ENCODE data around the gene ARPP21.

The ARPP21 gene

GRCh38 chr3:35707904-35708303 is 68.6 kb downstream of the ARPP21 start:
- no peak for DNase-seq (ENCODE audit: low spot score)
- ChIA-PET POLR2A (ENCODE audit: low non-redundant PET) (no interaction called here), CTCF (no interaction called here)
- TF ChIP-seq CTCF (conservative IDR thresholded peaks at IDR 0.05; ENCODE audit: low read depth), result no peak
- H3K27ac ChIP-seq, result no peak overlapping the region

- H3K27ac ChIP-seq, result no peak overlapping the region
- no peak for TF ChIP-seq CTCF (conservative IDR thresholded peaks at IDR 0.05; ENCODE audit: low read depth)
- no peak for DNase-seq (ENCODE audit: low spot score)
- ChIA-PET POLR2A (ENCODE audit: low non-redundant PET) (no interaction called here), CTCF (no interaction called here)
These were observed 69.3 kb downstream of the ARPP21 start for GRCh38 chr3:35708394-35709271.

GRCh38 chr3:35709691-35710090 is 70.4 kb downstream of the ARPP21 start:
- ChIA-PET CTCF (no interaction called here), POLR2A (ENCODE audit: low non-redundant PET) (no interaction called here)
- no peak overlapping the region for H3K27ac ChIP-seq
- no peak for TF ChIP-seq CTCF (conservative IDR thresholded peaks at IDR 0.05; ENCODE audit: low read depth)
- DNase-seq (ENCODE audit: low spot score), result no peak

- no peak for DNase-seq (ENCODE audit: low spot score)
- H3K27ac ChIP-seq, result no peak overlapping the region
- ChIA-PET POLR2A (ENCODE audit: low non-redundant PET) (no interaction called here), CTCF (no interaction called here)
- TF ChIP-seq CTCF (conservative IDR thresholded peaks at IDR 0.05; ENCODE audit: low read depth), result no peak
These were observed 71.2 kb downstream of the ARPP21 start for GRCh38 chr3:35710554-35710953.

- POLR2A ChIA-PET (ENCODE audit: low non-redundant PET), result no interaction called here
- CTCF ChIA-PET, result interaction anchor here (0.7 kb wide), 1 partner anchor 718 kb away, joined by 3 read pairs; no protein-coding TSS in a partner anchor
- no peak for TF ChIP-seq CTCF (conservative IDR thresholded peaks at IDR 0.05; ENCODE audit: low read depth)
- DNase-seq (ENCODE audit: low spot score), result no peak
- no peak overlapping the region for H3K27ac ChIP-seq
These were observed 79.6 kb downstream of the ARPP21 start for GRCh38 chr3:35718921-35719320.

GRCh38 chr3:35721628-35722027 is 82.3 kb downstream of the ARPP21 start:
- no peak for DNase-seq (ENCODE audit: low spot score)
- CTCF ChIA-PET, result interaction anchor here (0.6 kb wide), 1 partner anchor 66 kb away, joined by 3 read pairs; no protein-coding TSS in a partner anchor
- TF ChIP-seq CTCF (conservative IDR thresholded peaks at IDR 0.05; ENCODE audit: low read depth), result no peak
- POLR2A ChIA-PET (ENCODE audit: low non-redundant PET), result no interaction called here
- H3K27ac ChIP-seq, result no peak overlapping the region

Data from RWPE1 (cell line).